SKM-1 treated with dmso at 0.1 percent for 144 hours (cell line): Measurements from ENCODE around the gene NETO2.
"Not testable (repeated sequence)": the region's sequence is repeated elsewhere in the genome, so short reads cannot be mapped to it uniquely, and the experiment has no call there.

Source experiments
- DNase-seq: peaks from one replicate; lab custom pipeline; 2025; ENCODE audit not compliant: unreplicated experiment; lab: John Stamatoyannopoulos, UW

NETO2 gene

GRCh38 chr16:47136099-47136842 lies 7.5 kb downstream of the NETO2 start:
- no peak for DNase-seq

- DNase-seq = no peak
These were observed 9.2 kb downstream of the NETO2 start for GRCh38 chr16:47134550-47134949.

GRCh38 chr16:47132308-47132707 lies 11.4 kb downstream of the NETO2 start:
- DNase-seq = no peak

- no peak for DNase-seq
These were observed 13.8 kb downstream of the NETO2 start for GRCh38 chr16:47129755-47130435.

GRCh38 chr16:47127541-47127940 lies 16.2 kb downstream of the NETO2 start:
- no peak for DNase-seq

- DNase-seq = no peak
These were observed 18.0 kb downstream of the NETO2 start for GRCh38 chr16:47125757-47126156.

- no peak for DNase-seq
These were observed 30.6 kb downstream of the NETO2 start for GRCh38 chr16:47113130-47113529.

GRCh38 chr16:47110939-47111338 lies 32.8 kb downstream of the NETO2 start:
- DNase-seq = peak; percentile 3

- no peak for DNase-seq
These were observed 34.4 kb downstream of the NETO2 start for GRCh38 chr16:47109361-47109760.

- DNase-seq = not testable (repeated sequence)
These were observed 40.8 kb downstream of the NETO2 start for GRCh38 chr16:47102921-47103320.

- DNase-seq = not testable (repeated sequence)
These were observed 46.6 kb downstream of the NETO2 start for GRCh38 chr16:47097154-47097553.

- DNase-seq = no peak
These were observed 47.4 kb downstream of the NETO2 start for GRCh38 chr16:47096297-47096696.

- DNase-seq = no peak
These were observed 59.5 kb downstream of the NETO2 start for GRCh38 chr16:47084198-47084597.

- no peak for DNase-seq
These were observed 61.5 kb downstream of the NETO2 start for GRCh38 chr16:47082099-47082865.

- DNase-seq = no peak
These were observed 62.6 kb downstream of the NETO2 start for GRCh38 chr16:47081115-47081514.

GRCh38 chr16:47079860-47080259 lies 63.9 kb downstream of the NETO2 start:
- DNase-seq = no peak

- no peak for DNase-seq
These were observed 70.3 kb downstream of the NETO2 start for GRCh38 chr16:47073223-47074155.

- DNase-seq = no peak
These were observed 71.6 kb downstream of the NETO2 start for GRCh38 chr16:47072158-47072557.

- no peak for DNase-seq
These were observed 73.7 kb downstream of the NETO2 start for GRCh38 chr16:47069841-47070584.

- no peak for DNase-seq
These were observed 74.4 kb downstream of the NETO2 start for GRCh38 chr16:47069313-47069712.
